ENCODE measurements around the gene AMFR.
"Not testable (repeated sequence)": the region's sequence is repeated elsewhere in the genome, so short reads cannot be mapped to it uniquely, and the experiment has no call there.

The AMFR gene

GRCh38 chr16:56423584-56424403, 1.6 kb downstream of the AMFR start:
- DNase-seq (ENCODE audit: low spot score) = no peak

GRCh38 chr16:56422896-56423441, 2.4 kb downstream of the AMFR start:
- DNase-seq (ENCODE audit: low spot score) = no peak

- no peak for DNase-seq (ENCODE audit: low spot score)
Observed at GRCh38 chr16:56421976-56422669, 3.2 kb downstream of the AMFR start.

- no peak for DNase-seq (ENCODE audit: low spot score)
Observed at GRCh38 chr16:56421313-56421712, 4.0 kb downstream of the AMFR start.

DNA sequence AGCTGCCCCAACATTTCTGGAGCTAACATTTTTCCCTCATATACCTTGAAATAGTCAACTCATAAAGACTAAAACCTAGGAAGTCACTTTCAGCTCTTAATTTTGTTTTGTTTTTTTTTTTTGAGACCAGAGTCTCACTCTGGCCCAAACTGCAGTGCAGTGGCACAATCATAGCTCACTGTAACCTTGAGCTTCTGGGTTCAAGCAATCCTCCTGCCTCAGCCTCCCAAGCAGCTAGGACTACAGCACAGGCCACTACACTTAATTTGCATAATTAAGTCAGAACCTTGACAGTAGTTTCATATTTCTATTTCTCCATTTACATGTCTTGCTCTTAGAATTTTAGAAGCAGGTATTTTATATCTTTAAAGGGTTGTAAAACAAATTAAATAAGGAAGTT, 4.7 kb downstream of the AMFR start:
- no peak for DNase-seq (ENCODE audit: low spot score)

DNA sequence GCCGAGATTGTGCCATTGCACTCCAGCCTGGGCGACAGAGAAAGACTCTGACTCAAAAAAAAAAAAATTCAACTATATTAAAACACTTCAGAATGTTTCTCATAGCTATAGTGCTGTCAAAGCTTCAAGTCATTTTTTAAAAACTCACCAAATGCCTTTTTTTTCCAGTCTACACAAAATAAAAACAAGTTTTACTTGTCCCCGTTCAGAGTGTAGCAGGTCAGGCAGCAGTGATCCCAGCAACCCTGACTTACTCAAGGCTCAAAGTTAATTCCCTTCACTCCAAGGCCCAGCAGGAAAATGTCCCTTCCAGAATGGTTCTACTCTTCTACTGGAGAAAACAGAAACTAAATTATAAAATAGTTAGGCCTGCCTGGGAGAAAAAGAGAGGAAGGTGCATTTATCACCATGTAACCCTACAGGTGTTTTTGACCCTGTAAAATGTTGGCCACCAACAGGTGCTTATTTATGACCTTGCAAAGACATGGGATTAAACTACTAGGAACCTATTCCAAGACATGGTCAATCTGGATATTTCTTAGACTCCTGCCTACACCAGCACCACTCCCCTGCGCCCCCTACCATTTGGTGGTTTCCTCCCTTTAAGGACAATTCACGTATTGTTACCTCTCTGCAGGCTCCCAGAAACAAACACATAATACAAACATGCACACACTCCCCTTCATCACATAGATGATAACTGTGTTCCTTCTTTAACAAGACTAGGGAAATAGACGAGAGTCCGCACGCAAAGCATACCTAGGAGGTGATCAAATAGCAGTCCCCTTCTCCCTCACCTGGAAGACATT, 5.4 kb downstream of the AMFR start:
- DNase-seq (ENCODE audit: low spot score) = no peak

- no peak for DNase-seq (ENCODE audit: low spot score)
Observed at GRCh38 chr16:56417138-56417537, 8.2 kb downstream of the AMFR start.

- no peak for DNase-seq (ENCODE audit: low spot score)
Observed at GRCh38 chr16:56415875-56416274, 9.5 kb downstream of the AMFR start.

GRCh38 chr16:56414366-56414765, 11.0 kb downstream of the AMFR start:
- no peak for DNase-seq (ENCODE audit: low spot score)

DNA sequence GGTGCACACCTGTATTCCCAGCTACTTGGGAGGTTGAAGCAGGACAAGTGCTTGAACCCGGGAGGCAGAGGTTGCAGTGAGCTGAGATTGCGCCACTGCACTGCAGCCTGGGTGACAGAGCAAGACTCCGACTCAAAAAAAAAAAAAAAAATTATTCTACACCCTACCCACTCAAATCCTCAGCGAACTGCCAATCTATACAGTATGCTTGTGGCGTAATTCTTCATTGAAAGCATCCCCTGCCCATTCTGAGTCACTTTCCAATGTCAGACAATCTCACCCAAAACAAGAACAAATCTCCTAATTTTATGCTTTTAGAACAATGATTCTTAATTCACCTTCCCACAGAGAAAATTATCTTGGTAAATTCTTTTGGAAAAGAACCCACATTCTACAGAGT, 12.0 kb downstream of the AMFR start:
- no peak for DNase-seq (ENCODE audit: low spot score)

GRCh38 chr16:56411624-56412023, 13.7 kb downstream of the AMFR start:
- no peak for DNase-seq (ENCODE audit: low spot score)

GRCh38 chr16:56411123-56411522, 14.2 kb downstream of the AMFR start:
- DNase-seq (ENCODE audit: low spot score) = no peak

- DNase-seq (ENCODE audit: low spot score) = no peak
Observed at GRCh38 chr16:56409195-56409594, 16.1 kb downstream of the AMFR start.

DNA sequence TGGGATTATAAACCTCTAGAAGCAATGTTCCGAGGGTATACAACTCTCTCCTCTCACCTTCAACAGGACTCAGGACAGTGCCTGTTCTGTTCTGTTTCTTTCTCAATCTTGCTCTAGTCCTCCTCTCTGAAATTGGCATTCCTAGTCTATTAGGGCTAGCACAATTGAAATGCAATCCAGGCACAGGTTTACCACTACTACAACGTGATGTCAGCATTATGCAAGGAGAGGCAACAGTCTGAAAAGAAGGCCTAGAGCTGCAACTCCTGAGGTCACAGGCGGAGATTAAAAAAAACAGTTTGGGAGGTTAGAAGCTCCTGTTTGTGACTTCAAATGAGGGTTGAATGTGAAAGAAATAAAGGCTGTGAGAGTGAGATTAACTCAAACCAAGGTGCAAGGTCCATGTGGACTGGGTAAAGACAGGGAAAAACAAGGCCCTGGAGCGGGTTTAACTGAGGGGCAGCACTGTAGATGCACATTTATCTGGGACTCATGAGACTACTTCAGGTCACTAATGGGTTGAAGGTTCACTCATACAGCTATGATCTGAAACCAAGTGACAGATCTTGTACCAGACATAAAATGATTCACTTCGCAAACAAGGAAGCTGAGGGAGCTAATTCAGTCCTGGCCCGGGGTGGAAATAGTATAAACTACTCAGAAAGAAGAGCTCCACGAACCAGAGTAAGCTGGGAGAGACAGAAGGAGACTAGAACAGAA, 16.8 kb downstream of the AMFR start:
- no peak for DNase-seq (ENCODE audit: low spot score)

DNA sequence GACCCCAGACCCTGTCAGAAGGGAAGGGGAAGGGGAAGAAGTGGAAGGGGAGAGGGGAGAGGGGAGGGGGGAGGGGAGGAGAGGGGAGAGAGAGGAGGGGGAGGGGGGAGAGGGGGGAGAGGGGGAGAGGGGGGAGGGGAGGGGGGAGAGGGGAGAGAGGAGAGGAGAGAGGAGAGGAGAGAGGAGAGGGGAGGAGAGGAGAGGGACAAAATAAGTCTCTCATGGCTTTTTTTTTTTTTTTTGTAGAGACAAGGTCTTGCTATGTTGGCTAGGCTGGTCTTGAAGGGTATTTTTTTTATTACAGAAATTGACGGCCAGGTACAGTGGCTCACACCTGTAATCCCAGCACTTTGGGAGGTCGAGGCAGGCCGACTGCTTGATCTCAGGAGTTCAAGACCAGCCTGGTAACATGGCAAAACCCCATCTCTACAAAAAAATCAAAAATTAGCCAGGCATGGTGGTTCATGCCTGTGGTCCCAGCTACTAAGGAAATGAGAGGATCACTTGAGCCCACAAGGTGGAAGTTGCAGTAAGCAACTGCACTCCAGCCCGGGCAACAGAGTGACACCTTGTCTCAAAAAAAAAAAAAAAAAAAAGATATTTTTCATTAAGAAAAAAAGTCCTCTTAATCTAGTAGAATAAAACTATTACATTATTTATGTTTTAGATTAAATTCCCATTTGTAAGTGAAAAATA, 19.2 kb downstream of the AMFR start:
- DNase-seq (ENCODE audit: low spot score) = no peak

DNA sequence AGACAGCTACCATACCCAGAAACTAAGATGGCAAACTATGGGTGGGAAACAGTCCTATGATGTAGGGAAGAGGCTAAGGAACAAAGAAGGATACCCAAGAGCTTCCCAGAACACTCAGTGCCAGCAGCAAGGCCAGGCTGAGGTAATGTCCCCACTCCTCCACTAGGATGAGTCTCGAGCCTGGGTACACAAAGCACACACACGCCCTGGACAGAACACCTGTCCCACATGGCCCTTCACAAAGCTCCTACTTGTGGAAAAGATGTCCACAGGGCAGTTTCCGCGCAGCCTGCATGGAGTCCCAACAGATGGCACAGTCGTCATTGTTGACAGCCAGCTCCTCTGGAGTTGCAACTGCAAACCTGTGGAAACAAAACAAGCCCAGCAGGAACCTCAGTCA, 23.9 kb downstream of the AMFR start:
- DNase-seq (ENCODE audit: low spot score) = peak; percentile 63

DNA sequence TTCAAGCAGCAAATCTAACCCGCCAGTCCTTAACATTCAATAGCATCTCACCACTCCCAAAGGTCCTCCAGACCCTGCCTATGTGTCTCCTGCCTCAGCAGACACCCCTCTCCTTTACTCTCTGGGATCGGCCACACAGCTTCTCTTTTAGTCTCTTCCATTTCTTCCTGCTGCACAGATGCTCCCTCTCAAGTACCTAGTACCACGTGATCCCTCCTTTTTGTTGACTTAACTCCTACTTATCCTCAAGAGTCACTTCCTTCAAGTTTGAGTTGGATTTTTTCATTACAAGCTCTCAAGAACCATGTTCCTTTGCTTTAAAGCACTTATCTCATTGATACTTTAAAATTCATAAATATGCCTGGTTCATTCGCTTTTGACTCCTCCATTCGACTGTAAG, 24.9 kb downstream of the AMFR start:
- no peak for DNase-seq (ENCODE audit: low spot score)

DNA sequence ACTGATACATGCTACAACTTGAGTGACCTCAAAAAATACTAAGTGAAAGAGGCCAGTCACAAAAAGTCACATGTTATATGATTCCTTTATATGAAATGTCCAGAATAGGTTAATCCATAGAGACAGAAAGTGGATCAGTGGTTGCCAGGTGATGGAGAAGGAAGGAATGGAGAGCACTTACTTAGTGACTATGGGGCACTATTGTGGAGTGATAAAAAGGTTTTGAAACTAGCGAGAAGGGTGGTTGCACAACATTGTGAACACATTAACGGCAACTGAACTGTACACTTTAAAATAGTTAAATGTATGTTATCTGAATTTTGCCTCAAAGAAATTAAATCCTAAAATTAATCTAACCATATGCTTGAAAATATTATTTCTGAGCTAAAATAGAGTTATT, 25.9 kb downstream of the AMFR start:
- no peak for DNase-seq (ENCODE audit: low spot score)

- no peak for DNase-seq (ENCODE audit: low spot score)
Observed at GRCh38 chr16:56399047-56399446, 26.3 kb downstream of the AMFR start.

- not testable (repeated sequence) for DNase-seq (ENCODE audit: low spot score)
Observed at GRCh38 chr16:56396724-56397123, 28.6 kb downstream of the AMFR start.

DNA sequence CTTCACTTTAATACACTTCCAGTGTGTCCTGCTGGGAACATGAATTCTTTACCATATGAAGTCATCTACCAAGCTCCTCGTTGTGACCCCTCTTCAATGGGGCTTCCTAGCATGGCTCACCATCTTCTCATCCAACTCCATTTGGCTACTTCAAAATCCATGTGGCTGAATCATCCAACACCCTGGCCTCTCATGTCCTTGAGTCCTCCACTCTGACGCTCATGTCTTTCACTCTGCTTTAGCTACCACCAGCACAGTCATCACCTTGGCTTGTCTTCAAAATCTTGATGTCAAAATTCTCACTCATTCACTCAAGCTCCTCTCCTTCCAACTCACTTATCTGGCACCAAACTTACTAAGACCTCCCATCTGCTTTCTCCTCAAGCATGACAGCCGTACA, 35.8 kb downstream of the AMFR start:
- no peak for DNase-seq (ENCODE audit: low spot score)

All from D341Med (cell line).